Fibroblast of the conjunctiva (primary cell): ENCODE results near the gene RIPOR3.
A peak's percentile ranks its signal among the peaks of the same experiment; 100 is the strongest.
"Not testable (repeated sequence)": the region's sequence is repeated elsewhere in the genome, so short reads cannot be mapped to it uniquely, and the experiment has no call there.

Source experiments
- DNase-seq: peaks from one replicate; pipeline ENCODE4 v3.0.0-alpha.2; 2010; ENCODE audit warnings: low read depth

Gene RIPOR3

GRCh38 chr20:50655311-50655880 is 35.9 kb downstream of the RIPOR3 start:
- DNase-seq = peak; percentile 96

- DNase-seq = peak; percentile 47
Measured at GRCh38 chr20:50654904-50655303, 36.4 kb downstream of the RIPOR3 start.

GRCh38 chr20:50652702-50653294 is 38.5 kb downstream of the RIPOR3 start:
- no peak for DNase-seq

- no peak for DNase-seq
Measured at GRCh38 chr20:50651676-50652075, 39.7 kb downstream of the RIPOR3 start.

GRCh38 chr20:50649590-50649989 is 41.8 kb downstream of the RIPOR3 start:
- no peak for DNase-seq

- DNase-seq = no peak
Measured at GRCh38 chr20:50648651-50649050, 42.7 kb downstream of the RIPOR3 start.

GRCh38 chr20:50646483-50646996 is 44.8 kb downstream of the RIPOR3 start:
- peak; percentile 66 for DNase-seq

GRCh38 chr20:50645253-50646068 is 45.9 kb downstream of the RIPOR3 start:
- DNase-seq = peak; percentile 72

GRCh38 chr20:50642288-50642803 is 49.0 kb downstream of the RIPOR3 start:
- DNase-seq = no peak

- not testable (repeated sequence) for DNase-seq
Measured at GRCh38 chr20:50641625-50642287, 49.6 kb downstream of the RIPOR3 start.

GRCh38 chr20:50639971-50640711 is 51.2 kb downstream of the RIPOR3 start:
- DNase-seq = not testable (repeated sequence)

- DNase-seq = not testable (repeated sequence)
Measured at GRCh38 chr20:50638015-50638847, 53.1 kb downstream of the RIPOR3 start.

- DNase-seq = no peak
Measured at GRCh38 chr20:50636601-50637540, 54.5 kb downstream of the RIPOR3 start.

- no peak for DNase-seq
Measured at GRCh38 chr20:50635676-50636600, 55.4 kb downstream of the RIPOR3 start.

- DNase-seq = no peak
Measured at GRCh38 chr20:50635014-50635557, 56.3 kb downstream of the RIPOR3 start.

GRCh38 chr20:50634191-50634590 is 57.2 kb downstream of the RIPOR3 start:
- DNase-seq = no peak

GRCh38 chr20:50633361-50633760 is 58.0 kb downstream of the RIPOR3 start:
- no peak for DNase-seq

- DNase-seq = no peak
Measured at GRCh38 chr20:50632701-50633100, 58.6 kb downstream of the RIPOR3 start.
